Osteoblast (primary cell): Measurements from ENCODE around the gene B4GAT1. TPM values are rescaled to one million over a fixed set of nuclear protein-coding genes. Genes with fewer than 3 reads are reported as not detected.
"Not testable (repeated sequence)": the region's sequence is repeated elsewhere in the genome, so short reads cannot be mapped to it uniquely, and the experiment has no call there.

ENCODE experiments used
- DNase-seq: peaks from one replicate; pipeline ENCODE4 v3.0.0; 2011; ENCODE audit warnings: low spot score, mixed read lengths; ENCODE audit not compliant: insufficient read length; ENCODE audit errors: missing footprints
- H2AFZ ChIP-seq: 2 replicates; pipeline ENCODE4 v1.6.0; 2011; ENCODE audit warnings: mild to moderate bottlenecking, low read length
- H3K27ac ChIP-seq: 2 replicates; pipeline ENCODE4 v1.5.1; 2011; ENCODE audit warnings: mild to moderate bottlenecking, low read depth, low read length, moderate library complexity
- H3K27me3 ChIP-seq: 2 replicates; pipeline ENCODE4 v1.6.0; 2012; ENCODE audit warnings: mild to moderate bottlenecking, control low read depth, inconsistent platforms, low read length, moderate library complexity; ENCODE audit not compliant: insufficient read depth
- H3K36me3 ChIP-seq: 2 replicates; pipeline ENCODE4 v1.5.1; 2011; ENCODE audit warnings: mild to moderate bottlenecking, low read length, control low read depth, moderate library complexity; ENCODE audit not compliant: insufficient read depth
- H3K4me1 ChIP-seq: 2 replicates; pipeline ENCODE4 v1.5.1; 2011; ENCODE audit warnings: mild to moderate bottlenecking, low read length, control low read depth, moderate library complexity; ENCODE audit not compliant: insufficient read depth
- H3K4me2 ChIP-seq: 2 replicates; pipeline ENCODE4 v1.6.0; 2011; ENCODE audit warnings: mild to moderate bottlenecking, low read length; ENCODE audit not compliant: insufficient read depth
- H3K4me3 ChIP-seq: fragments of 200-600 bp; sonication (generic); 3 replicates; pipeline ENCODE4 v1.5.1; 2012; ENCODE audit warnings: mild to moderate bottlenecking, low read length, inconsistent platforms; ENCODE audit not compliant: insufficient read depth
- H3K79me2 ChIP-seq: 2 replicates; pipeline ENCODE4 v1.6.0; 2012; ENCODE audit warnings: mild to moderate bottlenecking, low read length, control low read depth, inconsistent platforms; ENCODE audit not compliant: insufficient read depth
- H3K9me3 ChIP-seq: 2 replicates; pipeline ENCODE4 v1.5.1; 2011; ENCODE audit warnings: low read depth, low read length, control low read depth
- H4K20me1 ChIP-seq: 2 replicates; pipeline ENCODE4 v1.6.0; 2012; ENCODE audit warnings: mild to moderate bottlenecking, low read length, control low read depth; ENCODE audit not compliant: insufficient read depth
- CTCF ChIP-seq: IDR thresholded peaks from 2 replicates; pipeline ENCODE4 v1.5.1; 2011; ENCODE audit warnings: mild to moderate bottlenecking, low read depth, low read length, moderate library complexity; ENCODE audit errors: extremely low read depth
- total RNA-seq: library from RNA; depleted of rRNA; stranded (reverse); fragments of >200 nt; gene quantifications from 2 replicates; pipeline ENCODE4 v1.2.3, GENCODE V29; 2012

The B4GAT1 gene
- total RNA-seq, 1 donor: 20.6 TPM

GRCh38 chr11:66361502-66361941 lies 14.1 kb upstream of the B4GAT1 start:
- H3K4me2 ChIP-seq: no peak overlapping the region
- H3K4me3 ChIP-seq: no peak overlapping the region
- no peaks in the 10 kb centered on the region for H3K4me1 ChIP-seq
- H2AFZ ChIP-seq: no peak overlapping the region
- no peaks in the 10 kb centered on the region for H3K36me3 ChIP-seq
- no peak for TF ChIP-seq CTCF
- H3K79me2 ChIP-seq: no peaks in the 10 kb centered on the region
- no peaks in the 10 kb centered on the region for H3K27me3 ChIP-seq
- H4K20me1 ChIP-seq: no peaks in the 10 kb centered on the region
- no peak overlapping the region for H3K27ac ChIP-seq
- peak; percentile 73 for DNase-seq
- H3K9me3 ChIP-seq: no peaks in the 10 kb centered on the region

GRCh38 chr11:66360406-66361073 lies 13.1 kb upstream of the B4GAT1 start:
- H3K27ac ChIP-seq: no peak overlapping the region
- no peak overlapping the region for H3K4me3 ChIP-seq
- no peaks in the 10 kb centered on the region for H3K36me3 ChIP-seq
- H3K79me2 ChIP-seq: no peaks in the 10 kb centered on the region
- no peaks in the 10 kb centered on the region for H4K20me1 ChIP-seq
- no peaks in the 10 kb centered on the region for H3K4me1 ChIP-seq
- no peak for TF ChIP-seq CTCF
- no peak overlapping the region for H2AFZ ChIP-seq
- DNase-seq: peak; percentile 43
- no peaks in the 10 kb centered on the region for H3K27me3 ChIP-seq
- no peaks in the 10 kb centered on the region for H3K9me3 ChIP-seq
- no peak overlapping the region for H3K4me2 ChIP-seq

GRCh38 chr11:66359662-66360087 lies 12.2 kb upstream of the B4GAT1 start:
- peak; percentile 89 for DNase-seq
- no peaks in the 10 kb centered on the region for H3K27me3 ChIP-seq
- H3K27ac ChIP-seq: no peak overlapping the region
- no peaks in the 10 kb centered on the region for H3K36me3 ChIP-seq
- no peaks in the 10 kb centered on the region for H3K9me3 ChIP-seq
- no peak overlapping the region for H3K4me2 ChIP-seq
- no peak overlapping the region for H3K4me3 ChIP-seq
- no peak overlapping the region for H2AFZ ChIP-seq
- no peak for TF ChIP-seq CTCF
- H4K20me1 ChIP-seq: no peaks in the 10 kb centered on the region
- no peaks in the 10 kb centered on the region for H3K79me2 ChIP-seq
- H3K4me1 ChIP-seq: no peaks in the 10 kb centered on the region

GRCh38 chr11:66350560-66351235 lies 3.3 kb upstream of the B4GAT1 start:
- not testable (repeated sequence) for H4K20me1 ChIP-seq, H3K27me3 ChIP-seq, DNase-seq, H3K36me3 ChIP-seq, H3K4me2 ChIP-seq, H3K4me3 ChIP-seq, H2AFZ ChIP-seq, H3K9me3 ChIP-seq, H3K79me2 ChIP-seq, H3K4me1 ChIP-seq, H3K27ac ChIP-seq
